Activated CD8-positive, alpha-beta memory T cell treated with anti-CD3 and anti-CD28 coated beads, Interleukin-2, amount 10 ng/mL, durations not matched to agents 7 days and 5 days (primary cell): ENCODE measurements around the gene DCTD. TPM values are rescaled to one million over a fixed set of nuclear protein-coding genes. Genes with fewer than 3 reads are reported as not detected.

Experiments used
- ATAC-seq: fragments of 150-1000 bp; cut with Tn5 transposase; one replicate; pipeline ENCODE4 v1.10.0; 2021; ENCODE audit warnings: moderate library complexity
- CTCF ChIA-PET: fragments of 350-600 bp; sonication (Branson Sonifier 250); formaldehyde crosslinking; loops from one replicate; lab custom pipeline; 2021; ENCODE audit warnings: antibody characterized with exemption; lab: Charles Lee
- DNase-seq: peaks from one replicate; pipeline ENCODE4 v3.0.0-alpha.2; 2020
- H3K27ac Mint-ChIP-seq: one replicate; pipeline ENCODE4 v1.8.0; 2021; ENCODE audit warnings: mild to moderate bottlenecking, mixed read lengths
- H3K27me3 Mint-ChIP-seq: one replicate; pipeline ENCODE4 v1.8.0; 2021; ENCODE audit warnings: mixed read lengths
- H3K36me3 Mint-ChIP-seq: one replicate; pipeline ENCODE4 v1.8.0; 2021; ENCODE audit warnings: mild to moderate bottlenecking, mixed read lengths
- H3K4me1 Mint-ChIP-seq: one replicate; pipeline ENCODE4 v1.8.0; 2021; ENCODE audit warnings: mixed read lengths
- H3K4me3 Mint-ChIP-seq: one replicate; pipeline ENCODE4 v1.8.0; 2021; ENCODE audit warnings: mild to moderate bottlenecking, moderate library complexity, mixed read lengths
- H3K9me3 Mint-ChIP-seq: one replicate; pipeline ENCODE4 v1.8.0; 2022; ENCODE audit warnings: low read depth, mixed read lengths
- total RNA-seq, 2 experiments: library from RNA; stranded (reverse); gene quantifications; one replicate each; pipeline ENCODE4 v1.2.3, GENCODE V29; 2021

Gene DCTD
- total RNA-seq, 2 experiments from 2014 or later: 66.6 to 85.1 TPM

- CTCF ChIA-PET: interaction anchor here (1.1 to 1.4 kb wide), 2 partner anchors 9 to 10 kb away, joined by 4 to 8 read pairs; no protein-coding TSS in a partner anchor
- no peak for ATAC-seq
- Mint-ChIP-seq H3K4me3 (no peak overlapping the region), H3K27me3 (peaks cover 7% of the 10 kb centered on the region), H3K27ac (no peak overlapping the region), H3K36me3 (no peaks in the 10 kb centered on the region), H3K9me3 (no peaks in the 10 kb centered on the region), H3K4me1 (no peaks in the 10 kb centered on the region)
- no peak for DNase-seq
These were observed 10.9 kb upstream of the DCTD start for GRCh38 chr4:182928061-182928460.

- CTCF ChIA-PET: interaction anchor here (1.1 to 1.4 kb wide), 3 partner anchors 9 to 11 kb away, joined by 3 to 8 read pairs (median 4); no protein-coding TSS in a partner anchor
- no peak for ATAC-seq
- no peak overlapping the region for H3K27ac Mint-ChIP-seq
These were observed 10.3 kb upstream of the DCTD start for GRCh38 chr4:182927505-182927904.

GRCh38 chr4:182925855-182926254 is 8.7 kb upstream of the DCTD start:
- Mint-ChIP-seq H3K27ac (no peak overlapping the region), H3K27me3 (peaks cover 7% of the 10 kb centered on the region), H3K9me3 (no peaks in the 10 kb centered on the region), H3K36me3 (no peaks in the 10 kb centered on the region), H3K4me1 (no peaks in the 10 kb centered on the region), H3K4me3 (no peak overlapping the region)
- ATAC-seq: no peak
- CTCF ChIA-PET: interaction anchor here (0.9 to 1.5 kb wide), 9 partner anchors 10 to 680 kb away, joined by 3 to 4 read pairs (median 3); no protein-coding TSS in a partner anchor
- no peak for DNase-seq

More at GRCh38 chr4:182927505-182927904, 10.3 kb upstream of the DCTD start:
- DNase-seq: no peak
- no peaks in the 10 kb centered on the region for H3K36me3 Mint-ChIP-seq
- no peaks in the 10 kb centered on the region for H3K9me3 Mint-ChIP-seq
- H3K27me3 Mint-ChIP-seq: peaks cover 7% of the 10 kb centered on the region
- no peaks in the 10 kb centered on the region for H3K4me1 Mint-ChIP-seq
- H3K4me3 Mint-ChIP-seq: no peak overlapping the region

DNA sequence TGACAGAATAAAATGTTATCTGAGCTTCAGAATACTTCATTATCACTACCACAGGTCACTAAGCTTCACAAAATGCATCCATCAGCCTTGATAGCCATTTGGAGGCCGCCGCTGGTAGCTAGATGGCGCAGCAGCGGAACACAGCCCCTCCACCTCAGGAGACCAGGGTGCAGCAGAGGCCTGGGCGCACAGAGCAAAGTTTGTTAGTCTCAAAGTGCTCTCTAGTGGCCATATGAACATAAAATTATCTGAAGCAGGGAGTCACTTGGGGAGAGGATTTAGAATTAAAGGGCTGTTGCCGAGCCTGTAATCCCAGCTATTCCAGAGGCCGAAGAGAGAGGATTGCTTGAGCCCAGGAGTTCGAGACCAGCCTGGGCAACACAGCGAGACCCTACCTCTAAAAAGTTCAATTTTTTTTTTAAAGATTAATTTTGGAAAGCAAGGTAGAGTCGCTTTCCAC is 8.1 kb upstream of the DCTD start:
- peak; percentile 75 for DNase-seq
- no peak overlapping the region for H3K4me3 Mint-ChIP-seq
- peaks cover 7% of the 10 kb centered on the region for H3K27me3 Mint-ChIP-seq
- ATAC-seq: peak; percentile 95
- no peaks in the 10 kb centered on the region for H3K4me1 Mint-ChIP-seq
- CTCF ChIA-PET: interaction anchor here (0.7 to 2.5 kb wide), 16 partner anchors 10 to 681 kb away, joined by 3 to 14 read pairs (median 3); no protein-coding TSS in a partner anchor
- no peak overlapping the region for H3K27ac Mint-ChIP-seq
- no peaks in the 10 kb centered on the region for H3K9me3 Mint-ChIP-seq
- H3K36me3 Mint-ChIP-seq: no peaks in the 10 kb centered on the region

GRCh38 chr4:182924497-182924896 is 7.3 kb upstream of the DCTD start:
- H3K9me3 Mint-ChIP-seq: no peaks in the 10 kb centered on the region
- DNase-seq (no peak), ATAC-seq (no peak)
- H3K4me3 Mint-ChIP-seq: no peak overlapping the region
- peaks cover 2% of the 10 kb centered on the region for H3K36me3 Mint-ChIP-seq
- peaks cover 7% of the 10 kb centered on the region for H3K27me3 Mint-ChIP-seq
- H3K4me1 Mint-ChIP-seq: peaks cover 5% of the 10 kb centered on the region
- CTCF ChIA-PET: interaction anchor here (0.7 to 2.5 kb wide), 10 partner anchors 13 to 442 kb away, joined by 3 to 14 read pairs (median 3); no protein-coding TSS in a partner anchor
- no peak overlapping the region for H3K27ac Mint-ChIP-seq

DNA sequence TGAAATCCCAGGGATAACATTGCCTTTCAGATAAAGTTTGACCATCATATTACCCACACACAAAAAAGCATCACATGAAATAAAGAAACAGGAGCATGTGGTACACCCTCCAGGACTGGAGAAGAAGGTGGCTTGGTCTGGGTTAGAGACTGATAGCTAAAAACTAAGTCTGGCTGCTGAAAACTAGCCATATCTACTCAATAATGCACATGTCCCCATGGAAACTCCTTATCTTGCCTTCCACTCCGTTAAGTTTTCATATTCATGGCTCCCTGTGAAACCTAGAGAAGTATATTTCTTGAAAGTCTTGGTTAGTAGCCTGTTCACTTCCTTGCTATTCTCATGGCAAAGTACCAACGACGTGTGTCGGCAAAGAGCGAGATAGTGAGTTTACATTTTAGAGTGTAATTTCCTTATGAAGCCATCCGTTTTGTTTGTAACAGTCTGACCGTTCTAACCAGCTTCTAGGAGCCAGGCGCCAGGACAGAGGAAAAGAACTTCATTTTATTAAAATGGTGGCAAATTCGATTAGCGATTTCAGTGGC is 6.7 kb upstream of the DCTD start:
- H3K36me3 Mint-ChIP-seq: peaks cover 2% of the 10 kb centered on the region
- no peaks in the 10 kb centered on the region for H3K9me3 Mint-ChIP-seq
- H3K27me3 Mint-ChIP-seq: peaks cover 7% of the 10 kb centered on the region
- CTCF ChIA-PET: interaction anchor here (1.2 to 2.5 kb wide), 2 partner anchors 128 to 339 kb away, joined by 3 to 14 read pairs; no protein-coding TSS in a partner anchor
- DNase-seq (no peak), ATAC-seq (no peak)
- H3K4me1 Mint-ChIP-seq: peaks cover 12% of the 10 kb centered on the region
- no peak overlapping the region for H3K27ac Mint-ChIP-seq
- H3K4me3 Mint-ChIP-seq: no peak overlapping the region

DNA sequence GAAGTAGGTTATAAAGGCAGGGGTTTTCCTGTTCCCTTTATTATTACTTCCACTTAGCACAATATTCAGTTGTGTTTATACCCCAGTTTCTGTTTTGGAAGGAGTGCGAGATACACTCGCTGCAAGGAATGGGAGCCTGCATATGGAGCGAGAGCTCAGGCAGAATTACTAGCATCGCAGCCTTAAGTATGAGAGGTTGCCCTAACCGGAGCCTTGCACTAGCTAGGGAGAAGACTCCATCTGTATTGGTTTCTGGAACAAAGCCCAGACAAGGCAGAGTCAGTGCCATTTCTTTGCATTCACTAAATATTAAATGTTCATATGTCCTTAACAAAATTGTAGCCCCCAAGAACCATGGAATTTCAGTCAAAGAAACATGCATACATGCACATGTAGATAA is 6.2 kb upstream of the DCTD start:
- CTCF ChIA-PET: interaction anchor here (2.5 kb wide), 1 partner anchor 339 kb away, joined by 14 read pairs; no protein-coding TSS in a partner anchor
- H3K27ac Mint-ChIP-seq: no peak overlapping the region
- no peaks in the 10 kb centered on the region for H3K9me3 Mint-ChIP-seq
- peaks cover 17% of the 10 kb centered on the region for H3K4me1 Mint-ChIP-seq
- ATAC-seq: no peak
- H3K4me3 Mint-ChIP-seq: no peak overlapping the region
- H3K27me3 Mint-ChIP-seq: peaks cover 7% of the 10 kb centered on the region
- peaks cover 2% of the 10 kb centered on the region for H3K36me3 Mint-ChIP-seq
- DNase-seq: no peak

DNA sequence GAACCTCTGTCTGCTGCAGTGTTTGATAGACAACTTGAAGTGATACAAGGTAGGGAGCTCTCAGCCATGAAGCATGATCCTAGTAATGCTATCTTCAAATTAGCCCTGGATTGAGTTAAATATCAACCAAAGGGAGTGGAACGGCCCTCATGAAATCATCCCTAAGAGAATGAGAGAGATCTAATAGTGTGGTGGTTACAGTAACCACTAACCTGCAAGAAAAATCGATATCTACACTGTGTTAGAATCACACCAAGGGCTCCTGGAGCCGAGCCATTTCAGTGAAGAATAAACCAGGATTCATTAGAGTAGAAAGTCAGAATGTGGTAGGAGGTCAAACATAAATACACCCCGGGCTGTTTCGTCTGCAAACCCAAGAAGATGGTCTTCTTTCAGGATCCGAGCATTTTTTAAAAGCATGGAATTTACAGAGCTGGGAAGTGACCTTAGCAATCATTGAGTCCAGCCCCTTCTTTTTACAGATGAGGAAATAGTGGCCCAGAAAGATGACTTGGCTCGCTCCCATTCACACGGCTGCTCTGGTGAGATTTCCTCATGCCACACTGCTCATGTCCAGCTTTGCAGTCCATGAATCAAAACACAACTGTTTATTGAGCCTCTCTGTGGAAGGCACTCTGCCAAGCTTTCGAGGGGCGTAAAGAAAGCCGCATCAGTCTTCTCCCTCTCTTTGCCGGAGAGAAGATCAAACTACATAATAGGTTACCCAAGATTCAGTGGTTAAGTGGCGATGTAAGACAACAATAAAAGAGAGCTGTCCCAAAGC is 5.5 kb upstream of the DCTD start:
- Mint-ChIP-seq H3K27ac (no peak overlapping the region), H3K4me1 (peaks cover 22% of the 10 kb centered on the region), H3K27me3 (peaks cover 6% of the 10 kb centered on the region), H3K4me3 (no peak overlapping the region), H3K36me3 (peaks cover 2% of the 10 kb centered on the region), H3K9me3 (no peaks in the 10 kb centered on the region)
- DNase-seq (no peak), ATAC-seq (no peak)
- CTCF ChIA-PET: interaction anchor here (1.3 to 2.5 kb wide), 2 partner anchors 15 to 340 kb away, joined by 5 to 14 read pairs; no protein-coding TSS in a partner anchor

DNA sequence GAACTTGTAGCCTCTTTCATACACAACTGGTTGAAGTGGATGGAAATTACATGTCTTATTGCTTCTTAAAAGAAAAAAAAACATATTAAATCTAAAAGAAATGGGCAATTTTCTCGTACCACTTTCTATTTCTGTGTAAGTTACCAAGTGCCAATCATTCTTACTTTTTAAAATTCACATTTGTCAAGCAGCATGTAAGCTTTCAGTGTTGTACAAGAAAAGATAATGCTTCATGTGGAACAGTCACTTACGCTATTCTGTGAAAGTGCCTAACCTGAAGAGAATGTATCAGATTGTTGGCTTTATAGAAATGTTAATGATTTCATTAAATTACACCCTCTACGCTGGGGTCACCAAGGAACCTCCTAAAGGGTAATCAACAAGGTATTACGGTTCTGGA is 4.4 kb upstream of the DCTD start:
- CTCF ChIA-PET: interaction anchor here (1.3 kb wide), 1 partner anchor 16 kb away, joined by 5 read pairs; no protein-coding TSS in a partner anchor

GRCh38 chr4:182920676-182921075 is 3.5 kb upstream of the DCTD start:
- ATAC-seq: no peak
- Mint-ChIP-seq H3K27ac (no peak overlapping the region), H3K4me3 (no peak overlapping the region), H3K36me3 (peaks cover 2% of the 10 kb centered on the region), H3K27me3 (peaks cover 3% of the 10 kb centered on the region), H3K4me1 (peaks cover 30% of the 10 kb centered on the region), H3K9me3 (no peaks in the 10 kb centered on the region)
- CTCF ChIA-PET: no interaction called here
- no peak for DNase-seq

More for the DNA sequence above, 4.4 kb upstream of the DCTD start:
- DNase-seq (no peak), ATAC-seq (no peak)
- Mint-ChIP-seq H3K36me3 (peaks cover 2% of the 10 kb centered on the region), H3K27me3 (peaks cover 3% of the 10 kb centered on the region), H3K9me3 (no peaks in the 10 kb centered on the region), H3K4me1 (peaks cover 22% of the 10 kb centered on the region), H3K4me3 (no peak overlapping the region), H3K27ac (no peak overlapping the region)

- Mint-ChIP-seq H3K27me3 (no peaks in the 10 kb centered on the region), H3K9me3 (no peaks in the 10 kb centered on the region), H3K4me3 (peak overlapping the region; percentile 72), H3K36me3 (peaks cover 10% of the 10 kb centered on the region), H3K4me1 (peaks cover 33% of the 10 kb centered on the region), H3K27ac (peak overlapping the region; percentile 95)
- DNase-seq: peak; percentile 61
- CTCF ChIA-PET: interaction anchor here (0.6 to 1.6 kb wide), 8 partner anchors 9 to 1815 kb away, joined by 3 to 6 read pairs (median 4); partner anchors contain the start of gene CENPU
- ATAC-seq: peak; percentile 4
These were observed 1.7 kb upstream of the DCTD start for GRCh38 chr4:182918791-182919302.

GRCh38 chr4:182918044-182918607 is 940 bp upstream of the DCTD start:
- ATAC-seq: peak; percentile 3
- Mint-ChIP-seq H3K27me3 (no peaks in the 10 kb centered on the region), H3K27ac (peak overlapping the region; percentile 95), H3K4me1 (peaks cover 38% of the 10 kb centered on the region), H3K9me3 (no peaks in the 10 kb centered on the region), H3K4me3 (peak overlapping the region; percentile 72), H3K36me3 (peaks cover 15% of the 10 kb centered on the region)
- DNase-seq: no peak
- CTCF ChIA-PET: interaction anchor here (0.6 to 1.6 kb wide), 8 partner anchors 9 to 1816 kb away, joined by 3 to 6 read pairs (median 4); partner anchors contain the start of gene CENPU
